Measurements from ENCODE around the gene MCF2L.

MCF2L gene

DNA sequence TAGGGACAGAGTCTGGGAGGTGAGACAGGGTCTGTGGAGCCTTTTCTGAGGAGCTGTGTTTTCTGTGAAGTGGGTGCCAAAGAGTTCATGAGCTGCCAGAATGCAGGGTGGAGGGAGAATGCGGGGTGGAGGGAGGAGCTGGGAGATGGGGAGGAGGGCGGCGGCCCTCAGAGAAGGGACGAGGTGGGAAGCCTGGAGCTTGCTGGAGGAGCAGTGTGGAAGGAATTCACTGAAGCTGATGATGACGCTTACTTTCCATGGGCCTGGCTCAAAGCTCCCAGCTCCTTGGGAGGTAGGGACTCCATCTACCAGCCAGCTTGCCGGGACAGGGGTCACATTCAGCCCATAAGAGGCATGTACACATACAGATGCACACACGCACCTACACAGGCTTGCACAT is 62.5 kb downstream of the MCF2L start:
- FAIRE-seq (no peak), DNase-seq (ENCODE audit: insufficient read length, low spot score) (no peak)
- TF ChIP-seq POLR2A (IDR thresholded peaks at IDR 0.05; ENCODE audit: low read depth, low read length) (no peak), POU2F2 (IDR thresholded peaks at IDR 0.05; ENCODE audit: low read depth, low read length) (no peak), POLR2AphosphoS5 (IDR thresholded peaks at IDR 0.05; ENCODE audit: low read depth, low read length) (no peak), PAX5 (IDR thresholded peaks at IDR 0.05; ENCODE audit: insufficient read depth, low read length, severe bottlenecking) (no peak), SPI1 (IDR thresholded peaks at IDR 0.05; ENCODE audit: low read depth, low read length) (no peak), TAF1 (IDR thresholded peaks at IDR 0.05; ENCODE audit: low read depth, low read length) (no peak)

DNA sequence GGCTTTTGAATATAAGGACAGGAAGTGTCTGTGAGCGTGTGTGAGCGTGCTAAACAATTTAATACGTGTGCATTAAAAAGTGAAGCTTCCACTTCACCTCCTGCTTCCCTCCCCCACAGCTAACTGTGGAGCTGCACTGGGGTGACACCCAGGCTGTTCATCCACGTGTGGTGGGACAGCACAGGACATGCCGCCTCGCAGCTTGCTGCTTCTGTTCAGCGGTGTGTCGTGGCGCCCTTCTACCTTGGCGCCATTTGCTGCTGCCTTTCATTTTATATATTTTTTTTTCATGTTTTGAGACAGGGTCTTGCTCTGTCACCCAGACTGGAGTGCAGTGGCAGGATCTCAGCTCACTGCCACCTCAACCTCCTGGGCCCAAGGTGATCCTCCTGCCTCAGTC is 63.3 kb downstream of the MCF2L start:
- no peak for DNase-seq (ENCODE audit: insufficient read length, low spot score)

DNA sequence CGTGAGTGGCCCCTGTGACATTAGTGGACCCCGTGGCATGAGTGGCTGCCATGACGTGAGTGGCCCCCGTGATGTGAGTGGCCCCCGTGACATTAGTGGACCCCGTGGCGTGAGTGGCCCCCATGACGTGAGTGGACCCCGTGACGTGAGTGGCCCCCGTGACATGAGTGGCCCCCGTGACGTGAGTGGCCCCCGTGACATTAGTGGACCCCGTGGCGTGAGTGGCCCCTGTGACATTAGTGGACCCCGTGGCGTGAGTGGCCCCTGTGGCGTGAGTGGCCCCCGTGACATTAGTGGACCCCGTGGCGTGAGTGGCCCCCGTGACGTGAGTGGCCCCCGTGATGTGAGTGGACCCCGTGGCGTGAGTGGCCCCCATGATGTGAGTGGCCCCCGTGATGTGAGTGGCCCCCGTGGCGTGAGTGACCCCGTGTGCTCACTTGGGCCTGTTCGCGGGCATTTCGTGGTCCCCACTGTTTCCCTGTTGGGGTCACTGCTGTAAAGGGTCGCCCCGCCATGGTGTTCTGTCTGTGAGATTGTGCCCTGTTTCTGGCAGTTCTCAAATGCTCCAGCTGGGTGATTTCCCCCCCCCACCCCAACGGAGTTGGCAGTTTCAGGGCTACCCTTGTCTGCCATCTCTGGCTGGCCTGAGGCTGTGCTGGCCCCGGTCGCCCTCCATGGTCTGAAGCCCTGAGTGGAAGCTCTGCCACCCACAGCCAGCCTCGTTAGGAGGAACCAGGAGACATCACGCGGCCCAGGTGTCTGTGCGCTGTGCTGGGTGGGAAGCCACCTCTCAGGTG is 64.2 kb downstream of the MCF2L start:
- FAIRE-seq: no peak
- DNase-seq (ENCODE audit: insufficient read length, low spot score): no peak
- TF ChIP-seq TAF1 (IDR thresholded peaks at IDR 0.05; ENCODE audit: low read depth, low read length): no peak
- no peak for TF ChIP-seq POU2F2 (IDR thresholded peaks at IDR 0.05; ENCODE audit: low read depth, low read length)
- TF ChIP-seq POLR2AphosphoS5 (IDR thresholded peaks at IDR 0.05; ENCODE audit: low read depth, low read length): no peak
- TF ChIP-seq PAX5 (IDR thresholded peaks at IDR 0.05; ENCODE audit: insufficient read depth, low read length, severe bottlenecking): no peak
- no peak for TF ChIP-seq SPI1 (IDR thresholded peaks at IDR 0.05; ENCODE audit: low read depth, low read length)
- no peak for TF ChIP-seq POLR2A (IDR thresholded peaks at IDR 0.05; ENCODE audit: low read depth, low read length)

More for the DNA sequence above, 63.3 kb downstream of the MCF2L start:
- no peak for TF ChIP-seq POU2F2 (IDR thresholded peaks at IDR 0.05; ENCODE audit: low read depth, low read length)
- no peak for TF ChIP-seq POLR2AphosphoS5 (IDR thresholded peaks at IDR 0.05; ENCODE audit: low read depth, low read length)
- TF ChIP-seq POLR2A (IDR thresholded peaks at IDR 0.05; ENCODE audit: low read depth, low read length): no peak
- no peak for TF ChIP-seq TAF1 (IDR thresholded peaks at IDR 0.05; ENCODE audit: low read depth, low read length)
- no peak for TF ChIP-seq SPI1 (IDR thresholded peaks at IDR 0.05; ENCODE audit: low read depth, low read length)
- no peak for TF ChIP-seq PAX5 (IDR thresholded peaks at IDR 0.05; ENCODE audit: insufficient read depth, low read length, severe bottlenecking)
- FAIRE-seq: no peak

DNA sequence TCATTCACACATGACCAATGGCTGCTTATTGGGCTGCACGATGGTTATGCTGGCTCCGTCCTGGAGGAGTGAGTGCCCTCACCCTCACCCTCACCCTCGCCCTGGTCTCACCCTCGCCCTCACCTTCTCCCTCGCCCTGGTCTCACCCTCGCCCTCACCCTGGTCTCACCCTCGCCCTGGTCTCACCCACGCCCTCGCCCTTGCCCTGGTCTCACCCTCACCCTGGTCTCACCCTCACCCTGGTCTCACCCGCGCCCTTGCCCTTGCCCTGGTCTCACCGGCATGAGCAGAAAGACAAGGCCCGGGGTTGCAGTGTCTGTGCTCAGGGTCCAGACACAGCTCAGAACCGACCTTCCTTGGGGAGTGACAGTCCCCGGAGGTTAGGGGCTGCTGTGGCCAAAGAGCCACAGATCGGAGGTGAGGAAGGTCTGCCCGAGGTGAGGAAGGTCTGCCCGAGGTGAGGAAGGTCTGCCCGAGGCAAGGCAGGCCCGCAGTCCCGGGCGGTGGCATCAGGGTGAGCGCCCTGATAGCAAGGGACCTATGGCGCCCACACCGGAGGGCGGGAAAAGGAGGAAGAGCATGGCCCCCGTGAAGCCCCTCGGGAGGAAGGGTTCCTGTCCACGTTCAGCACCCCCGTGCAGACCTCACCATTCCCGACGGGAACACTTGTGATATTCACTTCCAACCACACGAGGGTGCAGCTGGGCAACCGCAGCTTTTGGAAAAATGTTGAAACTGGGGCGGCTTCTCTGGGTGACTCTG is 65.6 kb downstream of the MCF2L start:
- TF ChIP-seq SPI1 (IDR thresholded peaks at IDR 0.05; ENCODE audit: low read depth, low read length) (no peak), TAF1 (IDR thresholded peaks at IDR 0.05; ENCODE audit: low read depth, low read length) (no peak), POLR2A (IDR thresholded peaks at IDR 0.05; ENCODE audit: low read depth, low read length) (no peak), POU2F2 (IDR thresholded peaks at IDR 0.05; ENCODE audit: low read depth, low read length) (no peak), PAX5 (IDR thresholded peaks at IDR 0.05; ENCODE audit: insufficient read depth, low read length, severe bottlenecking) (no peak), POLR2AphosphoS5 (IDR thresholded peaks at IDR 0.05; ENCODE audit: low read depth, low read length) (no peak)
- no peak for DNase-seq (ENCODE audit: insufficient read length, low spot score)
- no peak for FAIRE-seq

DNA sequence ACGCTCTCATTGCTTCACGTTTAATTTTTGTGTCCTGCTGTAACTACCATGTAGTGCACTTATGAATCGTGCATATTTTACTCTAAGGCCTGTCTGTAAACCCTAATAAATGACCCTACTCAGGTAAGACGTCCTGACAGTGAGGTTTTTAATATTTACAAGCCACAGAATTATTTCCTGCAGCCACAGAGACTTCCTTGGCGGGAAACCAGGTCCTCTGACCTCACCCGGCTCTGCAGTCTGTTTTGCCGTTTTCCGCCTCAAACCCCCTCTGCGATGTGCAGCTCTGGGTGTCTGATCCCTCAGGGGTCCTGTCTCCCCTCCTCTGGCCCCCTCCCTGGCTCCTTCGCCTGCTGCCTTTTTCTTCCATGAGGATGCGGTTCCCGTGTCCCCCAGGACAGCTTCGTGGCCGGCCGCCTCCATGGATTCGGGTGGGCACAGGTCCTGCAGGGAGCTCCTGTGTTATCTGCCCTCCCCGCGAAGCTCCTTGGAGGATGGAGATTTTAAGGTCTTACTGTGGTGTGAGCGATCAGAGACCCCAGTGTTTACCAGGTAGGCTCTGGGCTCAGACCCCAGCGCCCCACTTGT is 66.3 kb downstream of the MCF2L start:
- TF ChIP-seq POLR2A (IDR thresholded peaks at IDR 0.05; ENCODE audit: low read depth, low read length) (no peak), POLR2AphosphoS5 (IDR thresholded peaks at IDR 0.05; ENCODE audit: low read depth, low read length) (no peak)
- DNase-seq (ENCODE audit: insufficient read length, low spot score) (no peak), FAIRE-seq (no peak)

DNA sequence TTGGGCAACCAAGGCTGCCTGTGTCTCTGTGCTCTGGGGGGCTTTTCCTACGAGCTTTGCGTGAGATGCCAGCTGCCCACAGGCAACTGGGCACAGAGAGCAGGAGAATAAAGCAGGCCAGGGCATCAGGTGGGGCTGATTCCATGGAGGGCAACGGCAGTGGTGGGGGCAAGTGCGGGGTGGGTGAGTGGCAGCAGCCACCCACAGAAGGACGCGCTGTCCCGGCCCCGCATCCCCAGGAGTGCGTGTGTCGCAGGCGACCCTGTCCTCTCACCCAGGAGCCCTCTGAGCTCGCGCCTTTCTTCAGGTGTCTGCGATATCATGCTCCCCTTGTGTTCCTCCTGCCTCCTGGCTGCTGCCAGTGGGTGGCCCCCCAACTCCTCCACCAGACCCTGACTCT is 67.4 kb downstream of the MCF2L start:
- no peak for FAIRE-seq
- TF ChIP-seq POLR2AphosphoS5 (IDR thresholded peaks at IDR 0.05; ENCODE audit: low read depth, low read length) (no peak), POU2F2 (IDR thresholded peaks at IDR 0.05; ENCODE audit: low read depth, low read length) (no peak), SPI1 (IDR thresholded peaks at IDR 0.05; ENCODE audit: low read depth, low read length) (no peak), TAF1 (IDR thresholded peaks at IDR 0.05; ENCODE audit: low read depth, low read length) (no peak), PAX5 (IDR thresholded peaks at IDR 0.05; ENCODE audit: insufficient read depth, low read length, severe bottlenecking) (no peak), POLR2A (IDR thresholded peaks at IDR 0.05; ENCODE audit: low read depth, low read length) (no peak)
- DNase-seq (ENCODE audit: insufficient read length, low spot score): no peak

DNA sequence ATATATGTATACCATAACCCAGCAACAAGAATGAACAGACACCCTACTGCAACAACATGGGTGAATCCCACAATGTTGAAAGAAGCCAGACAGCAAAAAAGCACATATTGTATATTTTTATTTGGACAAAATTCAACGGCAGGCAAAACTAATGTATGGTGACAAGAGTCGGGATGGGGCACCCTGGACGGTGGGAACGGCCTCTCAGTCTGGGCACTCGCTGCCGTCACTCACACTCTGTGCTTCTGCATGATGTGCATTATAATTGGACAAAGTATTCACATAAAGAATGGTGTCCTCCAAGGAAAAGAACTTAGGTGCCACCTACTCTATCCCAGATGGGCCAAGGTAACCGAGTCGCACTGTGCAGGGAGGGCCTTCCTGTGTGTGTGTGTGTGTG is 71.0 kb downstream of the MCF2L start:
- no peak for TF ChIP-seq PAX5 (IDR thresholded peaks at IDR 0.05; ENCODE audit: insufficient read depth, low read length, severe bottlenecking)
- TF ChIP-seq SPI1 (IDR thresholded peaks at IDR 0.05; ENCODE audit: low read depth, low read length): no peak
- TF ChIP-seq POU2F2 (IDR thresholded peaks at IDR 0.05; ENCODE audit: low read depth, low read length): no peak
- no peak for TF ChIP-seq POLR2A (IDR thresholded peaks at IDR 0.05; ENCODE audit: low read depth, low read length)
- TF ChIP-seq POLR2AphosphoS5 (IDR thresholded peaks at IDR 0.05; ENCODE audit: low read depth, low read length): no peak
- no peak for TF ChIP-seq TAF1 (IDR thresholded peaks at IDR 0.05; ENCODE audit: low read depth, low read length)
- no peak for DNase-seq (ENCODE audit: insufficient read length, low spot score)
- FAIRE-seq: no peak

DNA sequence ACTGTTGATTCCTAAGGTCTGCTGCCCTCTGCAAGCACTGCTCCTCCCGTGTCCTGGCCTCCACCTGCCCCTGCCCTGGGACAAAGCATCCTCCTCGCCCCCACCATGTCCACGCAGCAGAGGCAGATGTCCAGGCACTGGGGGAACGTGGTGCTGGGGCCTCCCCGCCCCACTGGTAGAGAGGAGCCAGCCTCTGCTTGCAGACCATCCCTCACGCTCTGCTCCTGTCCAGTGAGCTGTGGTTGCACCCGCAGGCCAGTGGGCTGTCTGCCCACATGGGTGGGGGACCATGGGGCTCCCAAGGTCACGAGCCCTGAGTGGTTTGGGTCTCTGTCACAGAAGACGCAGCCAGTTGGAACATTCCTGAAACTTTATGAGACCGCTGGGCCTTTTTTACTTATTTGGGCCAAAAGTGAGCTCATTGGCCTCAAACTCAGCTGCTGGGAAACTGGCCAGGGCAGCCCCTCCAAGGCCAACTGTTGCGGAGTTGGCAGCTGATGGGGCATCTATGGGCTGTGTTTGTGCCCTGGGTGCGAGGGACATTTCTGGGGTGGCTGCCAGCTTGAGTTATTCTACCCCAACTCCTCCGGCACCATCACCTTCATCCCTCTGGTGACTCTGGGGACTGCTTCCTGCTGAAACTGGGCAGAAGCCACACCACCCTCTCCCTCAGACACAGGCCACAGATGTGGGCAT is 71.7 kb downstream of the MCF2L start:
- no peak for TF ChIP-seq SPI1 (IDR thresholded peaks at IDR 0.05; ENCODE audit: low read depth, low read length)
- TF ChIP-seq PAX5 (IDR thresholded peaks at IDR 0.05; ENCODE audit: insufficient read depth, low read length, severe bottlenecking): no peak
- no peak for TF ChIP-seq POLR2AphosphoS5 (IDR thresholded peaks at IDR 0.05; ENCODE audit: low read depth, low read length)
- no peak for TF ChIP-seq TAF1 (IDR thresholded peaks at IDR 0.05; ENCODE audit: low read depth, low read length)
- no peak for TF ChIP-seq POU2F2 (IDR thresholded peaks at IDR 0.05; ENCODE audit: low read depth, low read length)
- TF ChIP-seq POLR2A (IDR thresholded peaks at IDR 0.05; ENCODE audit: low read depth, low read length): no peak
- no peak for FAIRE-seq
- DNase-seq (ENCODE audit: insufficient read length, low spot score): no peak

DNA sequence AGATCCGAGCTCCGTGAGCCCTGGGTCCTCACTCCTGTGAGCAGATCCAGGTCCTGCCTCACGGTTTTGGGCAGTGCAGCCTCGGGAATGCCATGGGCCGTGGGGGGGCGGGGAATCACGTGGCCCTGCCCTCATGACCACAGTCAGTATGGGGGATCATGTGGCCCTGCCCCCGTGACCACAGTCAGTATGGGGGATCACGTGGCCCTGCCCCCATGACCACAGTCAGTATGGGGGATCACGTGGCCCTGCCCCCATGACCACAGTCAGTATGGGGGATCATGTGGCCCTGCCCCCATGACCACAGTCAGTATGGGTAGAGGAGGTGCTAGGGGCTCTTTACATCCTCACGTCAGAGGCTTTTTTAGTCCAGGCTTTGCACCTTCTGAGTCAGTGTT is 72.3 kb downstream of the MCF2L start:
- TF ChIP-seq POLR2A (IDR thresholded peaks at IDR 0.05; ENCODE audit: low read depth, low read length) (no peak), SPI1 (IDR thresholded peaks at IDR 0.05; ENCODE audit: low read depth, low read length) (no peak), POU2F2 (IDR thresholded peaks at IDR 0.05; ENCODE audit: low read depth, low read length) (no peak), POLR2AphosphoS5 (IDR thresholded peaks at IDR 0.05; ENCODE audit: low read depth, low read length) (no peak), TAF1 (IDR thresholded peaks at IDR 0.05; ENCODE audit: low read depth, low read length) (no peak), PAX5 (IDR thresholded peaks at IDR 0.05; ENCODE audit: insufficient read depth, low read length, severe bottlenecking) (no peak)
- FAIRE-seq (no peak), DNase-seq (ENCODE audit: insufficient read length, low spot score) (no peak)

Data from GM12891 (cell line).